Keratinocyte (primary cell): ENCODE measurements around the gene USP28. TPM values are rescaled to one million over a fixed set of nuclear protein-coding genes. Genes with fewer than 3 reads are reported as not detected.
"Not testable (repeated sequence)": the region's sequence is repeated elsewhere in the genome, so short reads cannot be mapped to it uniquely, and the experiment has no call there.

Experiments
- DNase-seq: peaks from one replicate; pipeline ENCODE4 v3.0.0-alpha.2; 2011; ENCODE audit warnings: low read depth, missing footprints, low spot score
- FAIRE-seq: peaks from 2 replicates; lab custom pipeline; 2011; peaks lifted over from hg19 to GRCh38; lab: Jason Lieb, UNC
- H2AFZ ChIP-seq: 2 replicates; pipeline ENCODE4 v1.6.0; 2012; ENCODE audit warnings: low read length, control low read depth, inconsistent platforms; ENCODE audit not compliant: control insufficient read depth
- H3K27ac ChIP-seq: 2 replicates; pipeline ENCODE4 v1.5.1; 2011; ENCODE audit warnings: low read length; ENCODE audit not compliant: control insufficient read depth, insufficient read depth
- H3K27me3 ChIP-seq: 3 replicates; pipeline ENCODE4 v1.6.0; 2011; ENCODE audit warnings: low read length; ENCODE audit not compliant: control insufficient read depth, insufficient read depth; ENCODE audit errors: extremely low read depth
- H3K36me3 ChIP-seq, 2 experiments: 2 replicates in 1 of 2; 3 replicates in 1 of 2; pipeline ENCODE4 v1.5.1; 2011; ENCODE audit warnings: low read length in 2 of 2, mild to moderate bottlenecking in 1 of 2; ENCODE audit not compliant: control insufficient read depth in 2 of 2, insufficient read depth in 2 of 2; ENCODE audit errors: extremely low read depth in 1 of 2
- H3K4me1 ChIP-seq: 3 replicates; pipeline ENCODE4 v1.5.1; 2011; ENCODE audit warnings: low read length; ENCODE audit not compliant: control insufficient read depth, insufficient read depth; ENCODE audit errors: extremely low read depth
- H3K4me2 ChIP-seq: 3 replicates; pipeline ENCODE4 v1.6.0; 2011; ENCODE audit warnings: low read depth, low read length; ENCODE audit not compliant: control insufficient read depth, insufficient read depth; ENCODE audit errors: extremely low read depth
- H3K4me3 ChIP-seq, 3 experiments: fragments of 200-600 bp in 1 of 3; sonication (generic) in 1 of 3; 2 replicates in 2 of 3; 3 replicates in 1 of 3; pipeline ENCODE4 v1.5.1; 2011 to 2016; ENCODE audit warnings: low read length in 3 of 3, mild to moderate bottlenecking in 3 of 3, control low read depth in 2 of 3, inconsistent platforms in 1 of 3, low read depth in 1 of 3, mixed read lengths in 1 of 3, mixed run types in 1 of 3, moderate library complexity in 1 of 3; ENCODE audit not compliant: control insufficient read depth in 2 of 3, insufficient read depth in 2 of 3; ENCODE audit errors: extremely low read depth in 1 of 3
- H3K79me2 ChIP-seq: 2 replicates; pipeline ENCODE4 v1.6.0; 2012; ENCODE audit warnings: low read length; ENCODE audit not compliant: control insufficient read depth, insufficient read depth
- H3K9ac ChIP-seq: 3 replicates; pipeline ENCODE4 v1.6.0; 2011; ENCODE audit warnings: low read length; ENCODE audit not compliant: control insufficient read depth, insufficient read depth; ENCODE audit errors: extremely low read depth
- H3K9me1 ChIP-seq: 3 replicates; pipeline ENCODE4 v1.6.0; 2011; ENCODE audit warnings: low read length; ENCODE audit not compliant: control insufficient read depth, insufficient read depth; ENCODE audit errors: extremely low read depth
- H3K9me3 ChIP-seq: 2 replicates; pipeline ENCODE4 v1.5.1; 2012; ENCODE audit warnings: low read depth, low read length; ENCODE audit not compliant: control insufficient read depth
- H4K20me1 ChIP-seq: 3 replicates; pipeline ENCODE4 v1.6.0; 2011; ENCODE audit warnings: low read length; ENCODE audit not compliant: control insufficient read depth, insufficient read depth; ENCODE audit errors: extremely low read depth
- CTCF ChIP-seq, 3 experiments: IDR thresholded peaks in 1 of 3; conservative IDR thresholded peaks in 1 of 3; optimal IDR thresholded peaks in 1 of 3; 2 replicates in 2 of 3; 3 replicates in 1 of 3; pipeline versions ENCODE3 to v1.5.1; 2011; ENCODE audit warnings: low read length in 3 of 3, mild to moderate bottlenecking in 3 of 3, moderate library complexity in 2 of 3, control low read depth in 1 of 3, inconsistent platforms in 1 of 3; ENCODE audit not compliant: insufficient read depth in 2 of 3; ENCODE audit errors: extremely low read depth in 1 of 3
- EZH2 ChIP-seq: IDR thresholded peaks from one replicate; pipeline ENCODE4 v1.6.1; 2012; ENCODE audit warnings: inconsistent platforms, mild to moderate bottlenecking, low read length, moderate library complexity
- dilution Hi-C: fragments of 300-500 bp; cut with MboI; formaldehyde crosslinking; loops from one replicate; pipeline ENCODE4 v1.7.0; 2020; ENCODE audit warnings: low sequenced_read_pairs; ENCODE audit not compliant: extremely low pct_ligation_motif_present
- polyA plus RNA-seq, 5 experiments: library from polyadenylated mRNA; depleted of rRNA in 3 of 5; stranded (reverse) in 3 of 5; stranded (forward) in 1 of 5; unstranded in 1 of 5; fragments of >200 nt; gene quantifications; 1 replicate in 1 of 5; 2 replicates in 3 of 5; 3 replicates in 1 of 5; pipeline versions ENCODE4 v1.2.1 to v1.2.3, GENCODE V29; 2011 to 2012; ENCODE audit warnings: missing spikeins in 2 of 5, low read depth in 1 of 5, low replicate concordance in 1 of 5

The USP28 gene
- polyA plus RNA-seq, 1 donor (not counting 4 experiments of a cell fraction or from before 2014, with no cell fraction given): 37.4 TPM

GRCh38 chr11:113789675-113790320, 85.6 kb downstream of the USP28 start:
- no peaks in the 10 kb centered on the region for H3K4me1 ChIP-seq
- H4K20me1 ChIP-seq: no peaks in the 10 kb centered on the region
- no peak for DNase-seq
- H3K36me3 ChIP-seq: no peaks in the 10 kb centered on the region
- no peak overlapping the region for H3K9ac ChIP-seq
- H3K9me1 ChIP-seq: no peaks in the 10 kb centered on the region
- no peak for FAIRE-seq
- H3K27ac ChIP-seq: no peak overlapping the region
- H3K4me3 ChIP-seq: no peak overlapping the region
- TF ChIP-seq CTCF (optimal IDR thresholded peaks at IDR 0.05 in 1 of 3, IDR thresholded peaks at IDR 0.05 in 1 of 3, conservative IDR thresholded peaks at IDR 0.05 in 1 of 3; ENCODE audit: extremely low read depth in 1 of 3, insufficient read depth in 2 of 3, low read length in 3 of 3) (no peak), EZH2 (no peak)
- H3K79me2 ChIP-seq: no peaks in the 10 kb centered on the region
- dilution Hi-C loops: no loop called here
- H3K9me3 ChIP-seq: no peaks in the 10 kb centered on the region
- no peak overlapping the region for H3K4me2 ChIP-seq
- H3K27me3 ChIP-seq: peaks cover 3% of the 10 kb centered on the region
- H2AFZ ChIP-seq: no peak overlapping the region

GRCh38 chr11:113789016-113789415, 86.4 kb downstream of the USP28 start:
- H3K9me3 ChIP-seq, dilution Hi-C loops, H3K27ac ChIP-seq, H3K79me2 ChIP-seq, H2AFZ ChIP-seq, H3K36me3 ChIP-seq, DNase-seq, H4K20me1 ChIP-seq, FAIRE-seq, H3K9me1 ChIP-seq, H3K4me2 ChIP-seq, H3K4me3 ChIP-seq, H3K4me1 ChIP-seq, H3K9ac ChIP-seq, H3K27me3 ChIP-seq: not testable (repeated sequence)

- FAIRE-seq (no peak), DNase-seq (no peak)
- H4K20me1 ChIP-seq: no peaks in the 10 kb centered on the region
- no peak overlapping the region for H3K4me2 ChIP-seq
- peaks cover 3% of the 10 kb centered on the region for H3K27me3 ChIP-seq
- no peaks in the 10 kb centered on the region for H3K9me1 ChIP-seq
- no peak overlapping the region for H3K4me3 ChIP-seq
- no peak overlapping the region for H2AFZ ChIP-seq
- H3K4me1 ChIP-seq: peaks cover 8% of the 10 kb centered on the region
- dilution Hi-C loops: no loop called here
- H3K9ac ChIP-seq: no peak overlapping the region
- H3K36me3 ChIP-seq: no peaks in the 10 kb centered on the region
- no peak for TF ChIP-seq CTCF (optimal IDR thresholded peaks at IDR 0.05 in 1 of 3, IDR thresholded peaks at IDR 0.05 in 1 of 3, conservative IDR thresholded peaks at IDR 0.05 in 1 of 3; ENCODE audit: extremely low read depth in 1 of 3, insufficient read depth in 2 of 3, low read length in 3 of 3)
- no peak overlapping the region for H3K27ac ChIP-seq
- H3K79me2 ChIP-seq: no peaks in the 10 kb centered on the region
- H3K9me3 ChIP-seq: no peaks in the 10 kb centered on the region
Observed at GRCh38 chr11:113782134-113782533, 93.2 kb downstream of the USP28 start.
